GM13977 (cell line): ENCODE data around the gene ALS2CL.

ENCODE experiments used
- DNase-seq: peaks from one replicate; pipeline ENCODE4 v3.0.0; 2012; ENCODE audit warnings: low spot score
- in situ Hi-C: fragments of 300-500 bp; cut with MboI; formaldehyde crosslinking; loops from one replicate; pipeline ENCODE4 v1.12.0; 2022; ENCODE audit warnings: low sequenced_read_pairs, low pct_unique_long_range_greater_than_20kb, mixed read lengths, inconsistent platforms; ENCODE audit not compliant: unreplicated experiment
- TF ChIP-seq, protein P1 (sequence below): IDR thresholded peaks from 2 replicates; pipeline ENCODE4 v1.5.1; 2012; ENCODE audit warnings: mild to moderate bottlenecking, control low read depth; ENCODE audit not compliant: insufficient read depth; ENCODE audit errors: extremely low read depth, missing control alignments

The ALS2CL gene

DNA sequence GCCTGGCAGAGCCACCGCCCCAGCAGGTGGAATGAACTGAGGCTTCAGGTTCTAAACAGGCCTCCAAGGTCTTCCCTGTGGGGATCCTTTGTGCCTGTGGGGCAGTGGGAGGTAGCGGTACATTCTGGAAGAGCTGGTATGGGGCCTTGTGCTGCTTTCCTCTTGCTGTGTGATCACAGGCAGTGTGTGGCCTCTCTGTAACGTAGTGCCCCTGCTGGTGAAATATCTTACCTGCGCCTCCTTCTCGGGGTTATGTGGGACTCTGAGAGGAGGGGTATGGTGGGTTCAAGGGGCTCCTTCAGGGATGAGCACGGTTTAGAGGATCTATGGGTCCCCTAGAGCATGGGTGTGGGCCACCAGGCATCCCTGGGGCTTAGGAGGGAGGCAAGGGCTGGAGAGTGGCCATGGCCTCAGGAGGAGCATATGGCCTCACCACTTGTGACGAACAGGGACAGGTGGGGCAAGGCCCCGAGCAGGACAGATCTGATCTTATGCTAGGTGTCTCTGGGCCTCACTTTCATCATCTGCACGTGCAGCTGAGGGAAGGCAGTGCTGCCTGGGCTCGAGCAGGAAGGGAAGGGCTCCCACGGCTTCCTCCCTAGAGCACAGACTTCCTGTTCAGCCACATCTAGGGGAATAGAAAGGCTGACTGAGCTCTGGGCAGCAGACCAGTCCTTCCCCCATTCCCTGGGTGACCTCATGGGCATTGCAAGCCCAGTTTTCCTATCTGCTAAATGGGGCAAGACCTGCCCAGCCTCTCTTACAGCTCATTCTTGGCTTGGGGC, 1.9 kb upstream of the ALS2CL start:
- DNase-seq: peak; percentile 59
- TF ChIP-seq, protein P1, sequence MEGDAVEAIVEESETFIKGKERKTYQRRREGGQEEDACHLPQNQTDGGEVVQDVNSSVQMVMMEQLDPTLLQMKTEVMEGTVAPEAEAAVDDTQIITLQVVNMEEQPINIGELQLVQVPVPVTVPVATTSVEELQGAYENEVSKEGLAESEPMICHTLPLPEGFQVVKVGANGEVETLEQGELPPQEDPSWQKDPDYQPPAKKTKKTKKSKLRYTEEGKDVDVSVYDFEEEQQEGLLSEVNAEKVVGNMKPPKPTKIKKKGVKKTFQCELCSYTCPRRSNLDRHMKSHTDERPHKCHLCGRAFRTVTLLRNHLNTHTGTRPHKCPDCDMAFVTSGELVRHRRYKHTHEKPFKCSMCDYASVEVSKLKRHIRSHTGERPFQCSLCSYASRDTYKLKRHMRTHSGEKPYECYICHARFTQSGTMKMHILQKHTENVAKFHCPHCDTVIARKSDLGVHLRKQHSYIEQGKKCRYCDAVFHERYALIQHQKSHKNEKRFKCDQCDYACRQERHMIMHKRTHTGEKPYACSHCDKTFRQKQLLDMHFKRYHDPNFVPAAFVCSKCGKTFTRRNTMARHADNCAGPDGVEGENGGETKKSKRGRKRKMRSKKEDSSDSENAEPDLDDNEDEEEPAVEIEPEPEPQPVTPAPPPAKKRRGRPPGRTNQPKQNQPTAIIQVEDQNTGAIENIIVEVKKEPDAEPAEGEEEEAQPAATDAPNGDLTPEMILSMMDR: peak; percentile 54
- in situ Hi-C loops: no loop called here

DNA sequence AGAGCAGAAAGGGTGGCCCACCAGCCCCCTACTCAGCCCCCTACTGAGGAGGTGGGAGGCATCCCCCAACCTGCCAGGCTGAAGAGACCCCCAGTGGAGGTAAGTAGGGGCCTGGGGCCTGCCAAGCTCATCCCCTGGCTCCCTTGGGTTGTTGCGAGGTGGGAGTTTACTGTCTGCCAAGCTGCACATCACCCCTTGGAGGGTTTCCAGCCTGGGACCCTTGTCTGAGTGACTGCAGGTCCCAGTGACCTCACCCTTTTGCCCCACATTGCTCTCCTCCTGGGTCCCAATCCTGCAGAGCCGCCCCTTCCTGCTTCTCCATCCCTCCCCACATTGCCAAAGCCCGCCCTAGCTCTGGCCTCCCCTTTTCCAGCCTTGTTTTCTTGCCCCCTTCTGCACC, 1.0 kb upstream of the ALS2CL start:
- no peak for DNase-seq
- TF ChIP-seq, protein P1: no peak
- in situ Hi-C loops: no loop called here

DNA sequence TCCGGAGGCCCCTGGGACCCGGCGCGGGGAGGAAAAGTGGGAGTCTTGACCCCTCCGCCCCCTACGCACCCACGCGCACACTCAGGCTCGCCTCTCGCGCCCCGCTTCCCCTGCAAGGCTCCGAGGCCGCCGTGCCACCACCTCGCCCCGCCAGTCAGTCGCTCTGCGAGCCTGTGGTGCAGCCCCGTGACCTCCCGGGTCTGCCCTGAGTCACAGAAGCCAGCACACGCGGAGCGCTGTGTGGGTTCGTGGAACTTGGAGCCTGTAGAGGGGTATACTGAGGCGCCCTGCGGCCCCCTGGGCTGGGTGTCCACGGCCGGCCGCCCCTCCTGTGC, 380 bp upstream of the ALS2CL start:
- TF ChIP-seq, protein P1: no peak
- in situ Hi-C loops: no loop called here
- peak; percentile 49 for DNase-seq

DNA sequence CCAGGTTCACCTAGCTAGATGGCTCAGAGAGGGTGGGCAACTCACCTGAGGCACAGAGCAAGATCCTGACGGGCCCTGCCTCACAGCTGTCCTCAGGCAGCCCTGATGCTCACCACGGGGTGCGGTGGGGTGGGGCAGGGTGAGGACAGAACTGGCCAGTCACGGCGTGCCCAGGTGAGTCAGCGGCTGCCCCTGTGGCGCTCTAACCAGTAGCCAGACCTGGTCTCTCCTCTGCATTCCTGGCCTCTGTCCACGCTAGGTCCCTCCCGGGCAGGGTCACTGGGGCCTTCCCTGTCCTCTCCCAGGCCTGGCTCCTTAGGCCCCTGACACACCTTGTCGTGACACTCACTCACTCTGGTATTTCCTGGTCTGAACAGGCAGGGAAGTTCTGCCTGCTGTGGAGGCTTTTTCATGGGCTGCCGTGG, 901 bp downstream of the ALS2CL start:
- no peak for DNase-seq
- TF ChIP-seq, protein P1: no peak
- in situ Hi-C loops: no loop called here

DNA sequence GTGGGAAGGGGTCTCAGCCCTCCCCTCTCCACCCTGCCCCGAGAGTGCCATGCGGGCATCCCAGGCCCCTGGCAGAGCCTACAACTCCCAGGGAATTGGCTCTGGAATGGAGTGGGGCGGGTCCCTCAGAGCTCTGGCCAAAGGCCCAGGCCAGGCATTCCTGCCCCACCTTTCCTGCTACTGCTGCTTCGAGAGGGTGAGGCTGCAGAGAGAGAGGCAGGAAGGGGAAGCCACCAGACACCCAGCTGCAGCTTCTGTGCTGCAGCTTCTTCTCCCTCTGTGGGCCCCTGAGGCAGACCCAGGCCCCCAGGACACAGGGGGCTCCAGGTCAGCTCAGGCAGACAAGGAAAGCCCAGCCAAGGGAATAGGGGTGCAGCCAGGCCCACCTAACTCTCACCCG, 2.7 kb downstream of the ALS2CL start:
- in situ Hi-C loops: no loop called here
- TF ChIP-seq, protein P1: no peak
- DNase-seq: no peak

DNA sequence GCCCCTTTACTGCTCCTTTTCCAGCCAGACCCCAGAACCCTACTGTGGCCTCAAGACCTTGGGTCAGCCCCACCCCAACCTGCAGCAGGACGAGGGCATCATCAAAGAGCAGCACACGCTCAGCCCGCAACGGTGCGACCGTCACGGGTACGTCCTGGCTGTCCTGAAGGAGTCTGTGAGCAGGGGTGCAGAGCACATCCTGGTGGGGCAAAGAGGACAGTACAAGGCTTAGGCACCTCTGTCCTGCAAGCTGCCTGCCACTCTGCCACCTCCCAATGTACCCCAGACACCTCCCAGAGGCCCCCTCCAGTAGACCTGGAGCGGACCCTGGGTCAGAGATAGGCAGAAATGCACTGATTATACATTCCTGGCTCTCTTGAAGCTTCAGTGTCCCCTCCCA, 8.0 kb downstream of the ALS2CL start:
- in situ Hi-C loops: no loop called here
- no peak for DNase-seq
- TF ChIP-seq, protein P1: no peak
